ENCODE results near the gene PIP4K2A.
"Not testable (repeated sequence)": the region's sequence is repeated elsewhere in the genome, so short reads cannot be mapped to it uniquely, and the experiment has no call there.

The PIP4K2A gene

GRCh38 chr10:22503315-22504088 is 210.9 kb downstream of the PIP4K2A start:
- no peak for DNase-seq

GRCh38 chr10:22501863-22502262 is 212.5 kb downstream of the PIP4K2A start:
- DNase-seq: no peak

GRCh38 chr10:22501413-22501812 is 213.0 kb downstream of the PIP4K2A start:
- no peak for DNase-seq

GRCh38 chr10:22500656-22501340 is 213.6 kb downstream of the PIP4K2A start:
- no peak for DNase-seq

- DNase-seq: not testable (repeated sequence)
Measured at GRCh38 chr10:22499973-22500372, 214.4 kb downstream of the PIP4K2A start.

GRCh38 chr10:22495396-22495795 is 219.0 kb downstream of the PIP4K2A start:
- no peak for DNase-seq

- DNase-seq: no peak
Measured at GRCh38 chr10:22494007-22494406, 220.4 kb downstream of the PIP4K2A start.

- no peak for DNase-seq
Measured at GRCh38 chr10:22491931-22492615, 222.3 kb downstream of the PIP4K2A start.

- DNase-seq: no peak
Measured at GRCh38 chr10:22491480-22491879, 222.9 kb downstream of the PIP4K2A start.

- DNase-seq: no peak
Measured at GRCh38 chr10:22489975-22490374, 224.4 kb downstream of the PIP4K2A start.

- peak; percentile 47 for DNase-seq
Measured at GRCh38 chr10:22489467-22489866, 224.9 kb downstream of the PIP4K2A start.

- DNase-seq: peak; percentile 26
Measured at GRCh38 chr10:22486431-22486830, 227.9 kb downstream of the PIP4K2A start.

All from fibroblast of skin of right biceps (primary cell).